Effector CD4-positive, alpha-beta T cell (primary cell): ENCODE measurements around the gene XPNPEP1.
A peak's percentile ranks its signal among the peaks of the same experiment; 100 is the strongest.

Experiments
- DNase-seq: peaks from one replicate; pipeline ENCODE4 v3.0.0-alpha.2; 2020

The XPNPEP1 gene

DNA sequence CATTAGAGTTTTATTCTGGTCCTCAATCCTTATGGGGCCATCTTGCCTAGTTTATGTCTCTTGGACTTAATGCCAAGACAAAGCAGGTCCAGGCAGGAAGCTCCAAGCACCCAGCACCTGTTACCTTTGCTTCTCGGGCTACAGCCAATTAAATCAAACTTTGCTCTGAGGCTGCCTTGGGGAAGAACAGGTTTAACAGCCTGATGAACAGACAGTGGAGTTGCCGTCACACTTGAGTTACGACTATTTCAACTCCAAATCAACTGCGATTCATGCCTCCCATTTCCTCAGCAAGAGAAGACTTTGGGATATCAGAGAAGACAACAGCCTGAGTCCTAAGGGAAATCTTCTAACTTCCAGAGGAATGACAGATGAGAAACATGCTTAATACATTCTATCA, 62.2 kb downstream of the XPNPEP1 start:
- DNase-seq, result no peak

DNA sequence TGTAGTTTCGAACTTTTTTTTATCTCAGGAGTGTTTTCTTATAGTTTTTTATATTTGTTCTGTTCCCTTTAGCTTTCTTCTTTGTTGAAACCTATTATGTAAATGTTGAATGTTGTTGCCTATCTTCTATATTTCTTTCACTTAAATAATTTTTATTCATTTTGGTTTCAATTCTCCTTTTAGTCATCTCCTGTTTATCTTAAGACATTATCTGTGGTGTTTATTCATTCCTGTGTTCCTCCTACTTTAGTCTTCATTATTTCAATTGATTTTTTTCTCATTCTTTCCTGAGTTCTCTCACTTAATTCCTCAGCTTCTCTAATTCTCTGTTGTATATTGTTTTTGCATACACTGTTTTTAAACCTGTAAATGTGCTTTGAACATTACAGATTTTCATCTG, 64.1 kb downstream of the XPNPEP1 start:
- no peak for DNase-seq

GRCh38 chr10:109855746-109856145, 67.6 kb downstream of the XPNPEP1 start:
- no peak for DNase-seq

DNA sequence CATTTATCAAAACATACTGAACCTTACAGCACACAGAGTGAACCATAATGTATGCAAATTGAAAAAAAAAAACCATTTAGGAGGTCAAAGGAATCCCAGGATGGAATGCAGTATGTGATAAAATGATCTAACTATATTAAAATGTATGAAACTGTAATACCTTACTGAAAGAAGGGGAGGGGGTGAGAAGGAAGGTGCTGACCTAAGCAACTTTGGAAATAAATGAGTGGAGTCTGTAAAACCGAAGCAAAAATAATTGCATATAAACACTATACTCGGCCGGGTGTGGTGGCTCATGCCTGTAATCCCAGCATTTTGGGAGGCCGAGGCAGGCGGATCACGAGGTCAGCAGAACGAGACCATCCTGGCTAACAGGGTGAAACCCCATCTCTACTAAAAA, 69.4 kb downstream of the XPNPEP1 start:
- DNase-seq, result no peak

- peak; percentile 66 for DNase-seq
These were observed 70.8 kb downstream of the XPNPEP1 start for GRCh38 chr10:109852475-109853037.

GRCh38 chr10:109851616-109852474, 71.5 kb downstream of the XPNPEP1 start:
- DNase-seq, result no peak

GRCh38 chr10:109846832-109847231, 76.5 kb downstream of the XPNPEP1 start:
- DNase-seq, result no peak

DNA sequence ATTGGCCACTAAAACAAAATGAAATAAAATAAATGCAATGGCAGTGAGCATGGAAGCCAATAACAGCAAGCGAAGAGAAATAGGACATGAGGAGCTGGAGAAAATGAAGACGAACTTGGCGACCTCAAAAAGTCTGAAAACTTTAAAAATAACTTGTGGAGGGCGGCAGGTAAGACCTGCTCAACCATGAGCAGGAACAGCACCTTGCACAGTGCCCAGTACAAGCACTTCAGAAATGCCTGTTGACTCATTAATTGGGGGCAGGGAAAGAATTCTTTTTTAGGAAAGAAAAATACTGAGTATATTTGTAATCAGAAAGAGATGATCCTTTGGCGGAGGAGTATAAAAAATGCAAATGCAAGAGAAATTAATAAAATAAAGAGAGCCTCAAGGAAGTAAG, 78.0 kb downstream of the XPNPEP1 start:
- DNase-seq, result no peak

DNA sequence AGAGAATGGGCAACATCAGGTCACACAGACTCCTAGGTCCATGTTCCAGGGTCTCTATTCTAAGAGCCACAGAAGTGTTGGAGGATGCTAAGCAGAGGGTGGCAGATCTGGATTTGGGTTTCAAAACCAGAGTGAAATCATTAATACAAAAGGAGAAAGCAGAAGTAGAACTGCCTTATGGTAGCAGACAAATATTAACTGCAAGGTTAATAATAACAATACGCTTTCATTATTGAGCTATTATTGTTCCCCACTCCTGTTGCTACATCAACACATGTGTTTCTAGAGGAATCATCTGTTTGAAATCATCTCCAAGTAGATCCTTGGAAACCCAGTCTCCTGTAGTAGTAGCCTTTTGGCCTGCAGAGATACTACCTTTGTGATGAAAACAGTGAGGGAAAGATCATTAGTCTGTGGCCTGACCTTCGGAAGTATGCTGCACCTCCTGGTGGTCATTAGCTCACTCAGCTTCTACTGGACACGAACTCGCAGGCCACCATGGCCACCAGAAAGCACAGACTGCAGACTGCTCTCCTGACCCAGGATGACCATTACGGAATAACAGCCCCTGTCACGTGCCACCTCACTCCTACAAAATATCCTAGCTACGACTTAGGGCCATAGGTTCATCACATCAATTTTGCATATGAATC, 84.6 kb downstream of the XPNPEP1 start:
- no peak for DNase-seq

DNA sequence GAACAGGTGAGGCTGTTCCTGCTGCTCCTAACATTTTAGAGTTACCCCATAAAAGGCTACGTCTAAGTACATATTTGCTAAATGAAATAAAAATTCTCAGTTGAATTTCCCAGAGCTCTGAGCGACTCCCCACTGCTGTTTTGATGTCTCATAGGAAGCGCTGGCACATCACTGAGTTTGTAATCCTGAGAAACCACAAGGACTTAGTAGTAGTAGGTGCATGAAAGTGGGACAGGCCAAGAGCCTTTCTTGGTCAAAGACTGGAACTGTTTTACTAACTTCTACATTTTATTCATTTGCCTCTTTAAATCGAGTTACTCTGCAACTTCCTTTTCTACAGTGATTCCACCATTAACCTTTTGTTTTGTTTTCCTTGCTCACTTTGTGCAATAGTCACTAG, 85.9 kb downstream of the XPNPEP1 start:
- no peak for DNase-seq

DNA sequence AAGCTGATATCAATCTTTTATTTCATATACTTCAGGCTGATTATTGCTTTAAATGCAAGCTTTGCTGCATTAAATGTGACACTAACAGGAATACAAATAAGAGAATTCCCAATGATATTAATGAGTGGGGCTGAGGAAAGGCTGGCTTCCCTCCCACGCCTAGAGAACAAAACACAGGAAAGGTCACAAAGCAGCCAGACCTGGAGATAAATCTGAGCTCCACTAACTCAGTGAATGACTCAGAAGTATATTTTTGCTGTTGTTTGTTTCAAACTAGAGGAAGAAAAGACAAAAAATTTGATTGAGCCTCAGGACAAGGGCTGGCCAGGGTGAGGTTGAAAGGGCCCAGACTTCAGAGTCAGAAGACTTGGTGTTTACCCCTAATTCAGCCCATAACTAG, 88.1 kb downstream of the XPNPEP1 start:
- no peak for DNase-seq

DNA sequence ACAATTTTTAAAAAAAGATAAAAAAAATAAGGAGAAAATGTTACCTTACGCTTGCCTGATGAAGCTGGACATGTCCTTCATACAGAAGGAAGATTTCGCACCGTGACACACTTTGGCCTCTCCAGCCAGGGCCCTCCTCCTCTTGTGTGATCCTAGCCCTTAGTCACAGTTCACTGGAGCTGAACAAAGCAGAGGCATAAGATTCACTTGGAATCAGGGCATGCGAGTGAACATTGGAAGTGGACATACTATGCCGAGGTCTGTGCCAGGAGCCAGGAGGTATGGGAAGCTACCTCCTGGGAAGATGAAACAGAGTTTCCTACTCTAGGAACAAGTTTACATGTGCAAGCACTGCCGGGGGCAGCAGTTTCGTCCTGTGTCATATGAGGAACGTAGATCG, 91.5 kb downstream of the XPNPEP1 start:
- no peak for DNase-seq

- DNase-seq, result no peak
These were observed 99.1 kb downstream of the XPNPEP1 start for GRCh38 chr10:109824206-109824605.

- DNase-seq, result no peak
These were observed 100.1 kb downstream of the XPNPEP1 start for GRCh38 chr10:109823196-109823595.

- DNase-seq, result no peak
These were observed 101.6 kb downstream of the XPNPEP1 start for GRCh38 chr10:109821672-109822071.

GRCh38 chr10:109820620-109821405, 102.5 kb downstream of the XPNPEP1 start:
- no peak for DNase-seq

GRCh38 chr10:109819807-109820206, 103.5 kb downstream of the XPNPEP1 start:
- no peak for DNase-seq
